H1 (cell line): ENCODE data around the gene ZNF727.

Experiments used
- CBX8 ChIP-seq: fragments of 300-800, 300-1000 bp; sonication (generic); IDR thresholded peaks from 2 replicates; pipeline ENCODE4 v1.7.1; 2016; ENCODE audit warnings: low read depth, low read length, borderline replicate concordance
- EZH2 ChIP-seq: fragments of 200-600 bp; sonication (generic); IDR thresholded peaks from 2 replicates; pipeline ENCODE4 v1.7.1; 2012; ENCODE audit warnings: low read depth, mild to moderate bottlenecking, moderate library complexity, low read length, inconsistent platforms; ENCODE audit not compliant: severe bottlenecking
- FOSL1 ChIP-seq: IDR thresholded peaks from 2 replicates; pipeline ENCODE4 v1.6.1; 2011; ENCODE audit warnings: mild to moderate bottlenecking, low read depth, low read length, moderate library complexity; ENCODE audit not compliant: insufficient read depth
- POLR2A ChIP-seq, 2 experiments: IDR thresholded peaks; 1 replicate in 1 of 2; 2 replicates in 1 of 2; pipeline ENCODE4 v1.6.1; 2011; ENCODE audit warnings: low read depth in 2 of 2, low read length in 2 of 2, mild to moderate bottlenecking in 2 of 2; ENCODE audit errors: control extremely low read depth in 1 of 2
- TAF7 ChIP-seq: optimal IDR thresholded peaks from 2 replicates; pipeline ENCODE3; 2011; ENCODE audit warnings: low read depth, mild to moderate bottlenecking, inconsistent platforms, low read length, moderate library complexity, borderline replicate concordance
- TF ChIP-seq, protein P1 (sequence below), 3 experiments: IDR thresholded peaks; 1 replicate in 2 of 3; 2 replicates in 1 of 3; pipeline versions ENCODE4 v1.5.1 to v1.6.1; 2011; ENCODE audit warnings: low read length in 3 of 3, mild to moderate bottlenecking in 3 of 3, inconsistent platforms in 2 of 3, low read depth in 1 of 3, moderate library complexity in 1 of 3; ENCODE audit not compliant: insufficient read depth in 1 of 3; ENCODE audit errors: control extremely low read depth in 1 of 3
- TF ChIP-seq, protein P2 (sequence below): IDR thresholded peaks from 2 replicates; pipeline ENCODE4 v1.6.1; 2012; ENCODE audit warnings: inconsistent platforms
- TF ChIP-seq, protein P3 (sequence below): IDR thresholded peaks from 2 replicates; pipeline ENCODE4 v1.6.1; 2011; ENCODE audit warnings: low read depth, mild to moderate bottlenecking, low read length; ENCODE audit not compliant: insufficient read depth
- TF ChIP-seq, protein P4 (sequence below): IDR thresholded peaks from 2 replicates; pipeline ENCODE4 v1.6.1; 2012; ENCODE audit warnings: inconsistent platforms

DNA sequence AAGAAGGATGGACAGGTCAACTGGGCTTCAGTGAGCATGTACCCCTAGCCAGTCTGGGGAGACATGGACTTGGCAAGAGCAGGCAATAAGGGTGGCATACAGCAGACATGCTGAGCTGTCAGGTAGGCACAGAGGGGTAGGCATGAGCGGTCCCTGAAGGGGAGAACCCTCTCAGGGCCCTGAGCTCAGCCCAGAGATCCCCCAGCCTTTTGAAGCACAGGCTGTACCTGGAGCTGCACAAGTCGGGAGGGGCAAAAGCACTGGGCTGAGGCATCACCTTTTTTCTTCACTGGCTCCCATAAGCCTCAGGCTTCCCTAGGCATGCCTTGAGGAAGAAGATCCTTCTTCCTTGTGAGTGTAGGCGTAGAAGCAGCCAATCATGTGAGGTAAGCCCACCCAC lies 42.3 kb downstream of the ZNF727 start:
- TF ChIP-seq, protein P1, sequence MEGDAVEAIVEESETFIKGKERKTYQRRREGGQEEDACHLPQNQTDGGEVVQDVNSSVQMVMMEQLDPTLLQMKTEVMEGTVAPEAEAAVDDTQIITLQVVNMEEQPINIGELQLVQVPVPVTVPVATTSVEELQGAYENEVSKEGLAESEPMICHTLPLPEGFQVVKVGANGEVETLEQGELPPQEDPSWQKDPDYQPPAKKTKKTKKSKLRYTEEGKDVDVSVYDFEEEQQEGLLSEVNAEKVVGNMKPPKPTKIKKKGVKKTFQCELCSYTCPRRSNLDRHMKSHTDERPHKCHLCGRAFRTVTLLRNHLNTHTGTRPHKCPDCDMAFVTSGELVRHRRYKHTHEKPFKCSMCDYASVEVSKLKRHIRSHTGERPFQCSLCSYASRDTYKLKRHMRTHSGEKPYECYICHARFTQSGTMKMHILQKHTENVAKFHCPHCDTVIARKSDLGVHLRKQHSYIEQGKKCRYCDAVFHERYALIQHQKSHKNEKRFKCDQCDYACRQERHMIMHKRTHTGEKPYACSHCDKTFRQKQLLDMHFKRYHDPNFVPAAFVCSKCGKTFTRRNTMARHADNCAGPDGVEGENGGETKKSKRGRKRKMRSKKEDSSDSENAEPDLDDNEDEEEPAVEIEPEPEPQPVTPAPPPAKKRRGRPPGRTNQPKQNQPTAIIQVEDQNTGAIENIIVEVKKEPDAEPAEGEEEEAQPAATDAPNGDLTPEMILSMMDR (IDR thresholded peaks at IDR 0.05; ENCODE audit: control extremely low read depth in 1 of 3, insufficient read depth in 1 of 3, low read depth in 1 of 3, low read length in 3 of 3) = no peak
- TF ChIP-seq CBX8 (no peak), TAF7 (no peak), POLR2A (IDR thresholded peaks at IDR 0.05; ENCODE audit: control extremely low read depth in 1 of 2, low read depth in 2 of 2, low read length in 2 of 2) (no peak), EZH2 (no peak), FOSL1 (no peak)
- TF ChIP-seq, protein P2, sequence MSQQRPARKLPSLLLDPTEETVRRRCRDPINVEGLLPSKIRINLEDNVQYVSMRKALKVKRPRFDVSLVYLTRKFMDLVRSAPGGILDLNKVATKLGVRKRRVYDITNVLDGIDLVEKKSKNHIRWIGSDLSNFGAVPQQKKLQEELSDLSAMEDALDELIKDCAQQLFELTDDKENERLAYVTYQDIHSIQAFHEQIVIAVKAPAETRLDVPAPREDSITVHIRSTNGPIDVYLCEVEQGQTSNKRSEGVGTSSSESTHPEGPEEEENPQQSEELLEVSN = no peak
- TF ChIP-seq, protein P3, sequence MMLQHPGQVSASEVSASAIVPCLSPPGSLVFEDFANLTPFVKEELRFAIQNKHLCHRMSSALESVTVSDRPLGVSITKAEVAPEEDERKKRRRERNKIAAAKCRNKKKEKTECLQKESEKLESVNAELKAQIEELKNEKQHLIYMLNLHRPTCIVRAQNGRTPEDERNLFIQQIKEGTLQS = no peak
- TF ChIP-seq, protein P4, sequence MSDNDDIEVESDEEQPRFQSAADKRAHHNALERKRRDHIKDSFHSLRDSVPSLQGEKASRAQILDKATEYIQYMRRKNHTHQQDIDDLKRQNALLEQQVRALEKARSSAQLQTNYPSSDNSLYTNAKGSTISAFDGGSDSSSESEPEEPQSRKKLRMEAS = no peak
